CD4-positive, alpha-beta T cell treated with Interleukin-2 at 100 ng/mL for 4 hours (primary cell): ENCODE measurements around the gene USP34.

Experiments
- DNase-seq: peaks from one replicate; pipeline ENCODE4 v3.0.0-alpha.2; 2020; ENCODE audit warnings: low spot score

Gene USP34

GRCh38 chr2:61291851-61292575 lies 178.9 kb downstream of the USP34 start:
- DNase-seq, result no peak

GRCh38 chr2:61288070-61288841 lies 182.6 kb downstream of the USP34 start:
- DNase-seq, result no peak

GRCh38 chr2:61287254-61287653 lies 183.6 kb downstream of the USP34 start:
- DNase-seq, result no peak

GRCh38 chr2:61283443-61284160 lies 187.3 kb downstream of the USP34 start:
- DNase-seq, result no peak

- no peak for DNase-seq
Measured at GRCh38 chr2:61282104-61282590, 188.7 kb downstream of the USP34 start.

- no peak for DNase-seq
Measured at GRCh38 chr2:61281321-61281720, 189.6 kb downstream of the USP34 start.

- no peak for DNase-seq
Measured at GRCh38 chr2:61277756-61278155, 193.1 kb downstream of the USP34 start.

GRCh38 chr2:61275575-61276184 lies 195.2 kb downstream of the USP34 start:
- no peak for DNase-seq

- DNase-seq, result no peak
Measured at GRCh38 chr2:61272421-61273070, 198.3 kb downstream of the USP34 start.

- no peak for DNase-seq
Measured at GRCh38 chr2:61268249-61268648, 202.6 kb downstream of the USP34 start.

GRCh38 chr2:61266632-61267505 lies 204.0 kb downstream of the USP34 start:
- no peak for DNase-seq

- no peak for DNase-seq
Measured at GRCh38 chr2:61263830-61264229, 207.1 kb downstream of the USP34 start.

- DNase-seq, result no peak
Measured at GRCh38 chr2:61262699-61263098, 208.2 kb downstream of the USP34 start.

- no peak for DNase-seq
Measured at GRCh38 chr2:61257446-61257845, 213.4 kb downstream of the USP34 start.

GRCh38 chr2:61255580-61256437 lies 215.1 kb downstream of the USP34 start:
- no peak for DNase-seq

GRCh38 chr2:61254536-61254935 lies 216.4 kb downstream of the USP34 start:
- DNase-seq, result no peak

GRCh38 chr2:61253136-61253535 lies 217.8 kb downstream of the USP34 start:
- no peak for DNase-seq

- no peak for DNase-seq
Measured at GRCh38 chr2:61252031-61252430, 218.9 kb downstream of the USP34 start.

- DNase-seq, result no peak
Measured at GRCh38 chr2:61249521-61250071, 221.3 kb downstream of the USP34 start.
